HG02840 (cell line): Measurements from ENCODE around the gene PDIA3.
"Not testable (repeated sequence)": the region's sequence is repeated elsewhere in the genome, so short reads cannot be mapped to it uniquely, and the experiment has no call there.

Experiments used
- ATAC-seq: cut with Tn5 transposase; IDR thresholded peaks from one replicate; pipeline ENCODE4 v1.9.1; 2021; ENCODE audit warnings: mild to moderate bottlenecking, moderate library complexity, moderate number of reproducible peaks; ENCODE audit not compliant: unreplicated experiment, low FRiP score

PDIA3 gene

GRCh38 chr15:43808960-43809678 lies 62.9 kb downstream of the PDIA3 start:
- no peak for ATAC-seq

DNA sequence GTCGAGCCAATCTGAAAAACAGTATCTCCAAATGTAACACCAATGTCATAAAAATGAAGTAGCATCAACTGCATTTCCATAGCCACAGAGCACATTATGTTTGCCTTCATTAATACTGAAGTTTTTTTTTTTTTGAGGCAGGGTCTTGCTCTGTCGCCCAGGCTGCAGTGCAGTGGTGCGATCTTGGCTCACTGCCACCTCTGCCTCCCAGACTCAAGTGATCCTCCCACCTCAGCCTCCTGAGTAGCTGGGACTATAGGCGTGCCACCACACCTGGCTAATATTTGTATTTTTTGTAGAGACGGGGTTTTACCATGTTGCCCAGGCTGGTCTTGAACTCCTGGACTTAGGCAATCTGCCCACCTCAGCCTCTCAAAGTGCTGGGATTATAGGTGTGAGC lies 68.8 kb downstream of the PDIA3 start:
- ATAC-seq, result not testable (repeated sequence)

DNA sequence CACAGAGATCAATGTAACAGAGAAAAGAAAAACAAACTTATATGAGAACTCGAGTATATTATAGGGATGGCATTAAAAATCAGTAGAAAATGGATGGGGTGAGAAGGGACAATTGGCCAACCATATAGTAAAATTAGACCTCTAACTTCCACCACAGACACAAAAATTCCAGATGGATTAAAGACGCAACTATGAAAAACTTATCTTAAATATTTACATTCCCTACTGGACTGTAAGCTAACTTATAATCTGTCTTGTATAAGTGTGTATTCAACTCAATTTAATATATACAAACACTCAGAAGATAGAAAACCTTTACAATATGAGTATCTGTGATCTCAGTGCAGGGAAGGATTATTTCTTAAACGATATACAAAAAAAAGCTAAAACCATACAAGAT lies 75.3 kb downstream of the PDIA3 start:
- ATAC-seq, result no peak
